ENCODE results near the gene GAA.

DNA sequence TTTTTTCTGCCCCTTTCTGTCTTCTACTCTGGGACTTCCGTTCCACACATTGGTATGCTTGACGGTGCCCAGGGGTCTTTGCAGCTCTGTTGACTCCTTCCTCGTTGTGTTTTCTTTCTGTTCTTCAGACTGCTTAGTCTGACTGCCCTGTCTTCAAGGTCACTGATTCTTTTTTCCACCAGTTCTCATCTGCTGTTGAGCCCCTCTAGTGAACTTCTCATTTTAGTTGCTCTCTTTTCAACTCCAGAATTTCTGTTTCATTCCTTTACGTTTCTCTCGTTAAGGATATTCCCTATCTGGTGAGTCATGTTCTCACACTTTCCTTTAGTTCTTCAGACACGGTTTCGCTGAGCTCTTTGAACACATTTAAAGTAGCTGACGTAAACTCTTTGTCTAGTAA lies 13.8 kb downstream of the GAA start:
- TF ChIP-seq POLR2AphosphoS5 (IDR thresholded peaks at IDR 0.05; ENCODE audit: low read length) (no peak), CTCF (IDR thresholded peaks at IDR 0.05 in 2 of 3, conservative IDR thresholded peaks at IDR 0.05 in 1 of 3; ENCODE audit: control insufficient read depth in 2 of 3, extremely low read depth in 1 of 3, insufficient read depth in 1 of 3, low read depth in 3 of 3, low read length in 3 of 3) (no peak), EZH2 (IDR thresholded peaks at IDR 0.05; ENCODE audit: borderline replicate concordance, control insufficient read depth, low read depth, low read length) (no peak), REST (IDR thresholded peaks at IDR 0.05; ENCODE audit: low read depth, low read length) (no peak), FOXK2 (IDR thresholded peaks at IDR 0.05) (no peak), NRF1 (conservative IDR thresholded peaks at IDR 0.05; ENCODE audit: low read depth, low read length) (no peak)

Measured in GM12878 (cell line).